ENCODE results near the gene SLC38A10. TPM values are rescaled to one million over a fixed set of nuclear protein-coding genes. Genes with fewer than 3 reads are reported as not detected.

Gene SLC38A10
- polyA plus RNA-seq, 6 donors from 2014 or later: 44.0 to 82.0 (median 51.0) TPM

GRCh38 chr17:81292450-81292849, 2.7 kb downstream of the SLC38A10 start:
- Mint-ChIP-seq H3K4me1 (peaks cover 26 to 50% (median 28%) of the 10 kb centered on the region in 3 donors), H3K27me3 (no peaks in the 10 kb centered on the region), H3K27ac (no peak overlapping the region), H3K9me3 (no peaks in the 10 kb centered on the region), H3K36me3 (no peaks in the 10 kb centered on the region), H3K4me3 (peak overlapping the region in 2 of 8 donors; percentile 30 to 70)
- ATAC-seq (ENCODE audit: low read depth in 2 of 2) (no peak), DNase-seq (no peak)

GRCh38 chr17:81291662-81292061, 3.4 kb downstream of the SLC38A10 start:
- peak; percentile 73 for DNase-seq
- Mint-ChIP-seq H3K9me3 (no peaks in the 10 kb centered on the region), H3K27ac (peak overlapping the region in 3 of 6 donors; percentile 30 to 73 (median 67))

GRCh38 chr17:81290230-81290629, 4.9 kb downstream of the SLC38A10 start:
- peaks cover 28 to 45% (median 37%) of the 10 kb centered on the region in 3 donors for H3K4me1 Mint-ChIP-seq
- H3K9me3 Mint-ChIP-seq: no peaks in the 10 kb centered on the region

More at GRCh38 chr17:81291662-81292061, 3.4 kb downstream of the SLC38A10 start:
- ATAC-seq (ENCODE audit: low read depth in 2 of 2): peak; percentile 60 to 64
- Mint-ChIP-seq H3K4me3 (peak overlapping the region in 4 of 8 donors; percentile 15 to 70 (median 54)), H3K27me3 (no peaks in the 10 kb centered on the region), H3K4me1 (peaks cover 30 to 53% (median 34%) of the 10 kb centered on the region in 3 donors), H3K36me3 (no peaks in the 10 kb centered on the region)

GRCh38 chr17:81289627-81290026, 5.5 kb downstream of the SLC38A10 start:
- Mint-ChIP-seq H3K27ac (no peak overlapping the region), H3K9me3 (no peaks in the 10 kb centered on the region), H3K4me3 (no peak overlapping the region), H3K4me1 (peaks cover 32 to 49% (median 41%) of the 10 kb centered on the region in 3 donors), H3K36me3 (no peaks in the 10 kb centered on the region), H3K27me3 (no peaks in the 10 kb centered on the region)
- no peak for ATAC-seq (ENCODE audit: low read depth in 2 of 2)
- DNase-seq: no peak

More at GRCh38 chr17:81290230-81290629, 4.9 kb downstream of the SLC38A10 start:
- Mint-ChIP-seq H3K36me3 (no peaks in the 10 kb centered on the region), H3K27me3 (no peaks in the 10 kb centered on the region), H3K27ac (no peak overlapping the region), H3K4me3 (peak overlapping the region in 1 of 8 donors; percentile 27)
- ATAC-seq (ENCODE audit: low read depth in 2 of 2) (no peak), DNase-seq (no peak)

GRCh38 chr17:81288715-81289114, 6.4 kb downstream of the SLC38A10 start:
- DNase-seq: no peak
- Mint-ChIP-seq H3K27me3 (no peaks in the 10 kb centered on the region), H3K9me3 (no peaks in the 10 kb centered on the region), H3K27ac (peak overlapping the region in 1 of 6 donors; percentile 8), H3K4me1 (peaks cover 28 to 49% (median 42%) of the 10 kb centered on the region in 3 donors), H3K4me3 (peak overlapping the region in 1 of 8 donors; percentile 51), H3K36me3 (no peaks in the 10 kb centered on the region)
- no peak for ATAC-seq (ENCODE audit: low read depth in 2 of 2)

- ATAC-seq (ENCODE audit: low read depth in 2 of 2): no peak
Observed at GRCh38 chr17:81287741-81288430, 7.2 kb downstream of the SLC38A10 start.

GRCh38 chr17:81287152-81287551, 8.0 kb downstream of the SLC38A10 start:
- H3K36me3 Mint-ChIP-seq: no peaks in the 10 kb centered on the region
- peak overlapping the region in 5 of 6 donors; percentile 38 to 59 (median 42) for H3K27ac Mint-ChIP-seq
- peaks cover 28 to 42% (median 37%) of the 10 kb centered on the region in 3 donors for H3K4me1 Mint-ChIP-seq
- H3K27me3 Mint-ChIP-seq: no peaks in the 10 kb centered on the region
- peak overlapping the region in 5 of 8 donors; percentile 19 to 88 (median 55) for H3K4me3 Mint-ChIP-seq
- DNase-seq (no peak), ATAC-seq (ENCODE audit: low read depth in 2 of 2) (no peak)
- H3K9me3 Mint-ChIP-seq: no peaks in the 10 kb centered on the region

More at GRCh38 chr17:81287741-81288430, 7.2 kb downstream of the SLC38A10 start:
- Mint-ChIP-seq H3K9me3 (no peaks in the 10 kb centered on the region), H3K27me3 (no peaks in the 10 kb centered on the region), H3K36me3 (no peaks in the 10 kb centered on the region), H3K4me3 (peak overlapping the region in 1 of 8 donors; percentile 18), H3K4me1 (peaks cover 28 to 42% (median 42%) of the 10 kb centered on the region in 3 donors), H3K27ac (peak overlapping the region in 4 of 6 donors; percentile 8 to 79 (median 39))
- DNase-seq: no peak

GRCh38 chr17:81286491-81287145, 8.5 kb downstream of the SLC38A10 start:
- no peaks in the 10 kb centered on the region for H3K9me3 Mint-ChIP-seq
- H3K27me3 Mint-ChIP-seq: no peaks in the 10 kb centered on the region
- peak overlapping the region in 7 of 8 donors; percentile 59 to 88 (median 87) for H3K4me3 Mint-ChIP-seq
- no peak for ATAC-seq (ENCODE audit: low read depth in 2 of 2)
- DNase-seq: no peak
- H3K36me3 Mint-ChIP-seq: no peaks in the 10 kb centered on the region
- peaks cover 25 to 40% (median 35%) of the 10 kb centered on the region in 3 donors for H3K4me1 Mint-ChIP-seq
- H3K27ac Mint-ChIP-seq: peak overlapping the region in 5 of 6 donors; percentile 42 to 87 (median 59)

GRCh38 chr17:81285894-81286293, 9.2 kb downstream of the SLC38A10 start:
- Mint-ChIP-seq H3K4me1 (peaks cover 22 to 32% (median 32%) of the 10 kb centered on the region in 3 donors), H3K36me3 (no peaks in the 10 kb centered on the region), H3K4me3 (peak overlapping the region; percentile 84 to 93 (median 88))

GRCh38 chr17:81285179-81285878, 9.8 kb downstream of the SLC38A10 start:
- Mint-ChIP-seq H3K4me1 (peaks cover 22 to 32% (median 29%) of the 10 kb centered on the region in 3 donors), H3K36me3 (peaks cover 0 to 3% of the 10 kb centered on the region in 2 donors), H3K27me3 (no peaks in the 10 kb centered on the region), H3K9me3 (no peaks in the 10 kb centered on the region), H3K4me3 (peak overlapping the region; percentile 84 to 93 (median 88)), H3K27ac (peak overlapping the region in 4 of 6 donors; percentile 82 to 89 (median 86))
- DNase-seq: peak; percentile 30
- peak; percentile 66 to 70 for ATAC-seq (ENCODE audit: low read depth in 2 of 2)

More at GRCh38 chr17:81285894-81286293, 9.2 kb downstream of the SLC38A10 start:
- no peaks in the 10 kb centered on the region for H3K9me3 Mint-ChIP-seq
- no peaks in the 10 kb centered on the region for H3K27me3 Mint-ChIP-seq
- ATAC-seq (ENCODE audit: low read depth in 2 of 2) (no peak), DNase-seq (no peak)
- H3K27ac Mint-ChIP-seq: peak overlapping the region in 4 of 6 donors; percentile 73 to 89 (median 84)

GRCh38 chr17:81282876-81283275, 12.2 kb downstream of the SLC38A10 start:
- Mint-ChIP-seq H3K27ac (peak overlapping the region in 1 of 6 donors; percentile 70), H3K4me3 (peak overlapping the region in 3 of 8 donors; percentile 12 to 22 (median 15)), H3K27me3 (no peaks in the 10 kb centered on the region), H3K4me1 (peaks cover 18 to 32% (median 24%) of the 10 kb centered on the region in 3 donors), H3K9me3 (no peaks in the 10 kb centered on the region), H3K36me3 (peaks cover 0 to 7% of the 10 kb centered on the region in 2 donors)
- no peak for ATAC-seq (ENCODE audit: low read depth in 2 of 2)
- no peak for DNase-seq

- Mint-ChIP-seq H3K4me3 (no peak overlapping the region), H3K27me3 (no peaks in the 10 kb centered on the region), H3K36me3 (peaks cover 0 to 7% of the 10 kb centered on the region in 2 donors)
Observed at GRCh38 chr17:81282141-81282540, 13.0 kb downstream of the SLC38A10 start.

GRCh38 chr17:81280571-81280970, 14.5 kb downstream of the SLC38A10 start:
- Mint-ChIP-seq H3K4me1 (peaks cover 8 to 15% (median 10%) of the 10 kb centered on the region in 3 donors), H3K27ac (peak overlapping the region in 1 of 6 donors; percentile 24), H3K4me3 (no peak overlapping the region), H3K27me3 (no peaks in the 10 kb centered on the region), H3K36me3 (peaks cover 0 to 12% of the 10 kb centered on the region in 2 donors), H3K9me3 (no peaks in the 10 kb centered on the region)
- DNase-seq (no peak), ATAC-seq (ENCODE audit: low read depth in 2 of 2) (no peak)

More at GRCh38 chr17:81282141-81282540, 13.0 kb downstream of the SLC38A10 start:
- no peak for DNase-seq
- Mint-ChIP-seq H3K27ac (no peak overlapping the region), H3K9me3 (no peaks in the 10 kb centered on the region), H3K4me1 (peaks cover 17 to 25% (median 18%) of the 10 kb centered on the region in 3 donors)
- ATAC-seq (ENCODE audit: low read depth in 2 of 2): no peak

Data from naive B cell (primary cell).